ENCODE measurements around the gene SLC13A4. TPM values are rescaled to one million over a fixed set of nuclear protein-coding genes. Genes with fewer than 3 reads are reported as not detected.
A peak's percentile ranks its signal among the peaks of the same experiment; 100 is the strongest.

Gene SLC13A4
- total and polyA plus RNA-seq, 7 donors, result 0.01 to 0.08 (median 0.03) TPM; not detected in 4

DNA sequence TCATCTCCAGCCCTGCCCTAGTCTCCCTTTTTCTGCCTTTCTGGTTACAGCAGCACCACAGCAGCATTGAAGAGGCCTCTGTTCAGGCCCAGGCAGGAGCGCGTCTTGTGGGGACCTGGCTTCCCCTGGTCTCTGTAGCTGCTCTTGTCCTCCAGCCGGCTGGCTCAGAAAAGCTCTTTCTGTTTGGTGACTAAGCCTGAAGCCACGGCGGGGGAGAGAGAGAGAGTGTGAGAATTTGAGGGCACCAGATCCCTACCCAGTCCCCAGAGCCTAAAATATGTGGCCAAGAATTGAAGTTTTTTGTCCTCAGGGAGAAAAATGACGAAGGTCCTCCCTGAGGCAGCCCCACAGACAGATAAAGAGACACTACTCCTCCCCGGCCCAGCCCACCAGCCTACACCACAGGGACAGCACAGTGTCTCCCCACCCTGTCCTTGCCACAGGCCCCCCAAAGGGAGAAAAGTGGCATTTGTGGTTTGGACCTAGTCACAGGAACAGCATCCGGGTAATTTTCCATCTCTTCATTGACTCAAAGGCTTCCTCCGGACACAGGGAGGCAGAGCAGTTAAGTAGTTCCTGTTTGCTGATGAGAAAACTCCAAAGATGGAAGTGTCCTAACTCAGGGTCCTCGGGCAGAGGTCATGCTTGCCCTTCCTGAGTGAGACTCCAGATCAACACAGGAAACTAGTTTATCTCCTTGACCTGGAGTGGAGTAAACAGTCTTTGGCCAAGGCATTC is 33.9 kb upstream of the SLC13A4 start:
- TF ChIP-seq, protein P1, sequence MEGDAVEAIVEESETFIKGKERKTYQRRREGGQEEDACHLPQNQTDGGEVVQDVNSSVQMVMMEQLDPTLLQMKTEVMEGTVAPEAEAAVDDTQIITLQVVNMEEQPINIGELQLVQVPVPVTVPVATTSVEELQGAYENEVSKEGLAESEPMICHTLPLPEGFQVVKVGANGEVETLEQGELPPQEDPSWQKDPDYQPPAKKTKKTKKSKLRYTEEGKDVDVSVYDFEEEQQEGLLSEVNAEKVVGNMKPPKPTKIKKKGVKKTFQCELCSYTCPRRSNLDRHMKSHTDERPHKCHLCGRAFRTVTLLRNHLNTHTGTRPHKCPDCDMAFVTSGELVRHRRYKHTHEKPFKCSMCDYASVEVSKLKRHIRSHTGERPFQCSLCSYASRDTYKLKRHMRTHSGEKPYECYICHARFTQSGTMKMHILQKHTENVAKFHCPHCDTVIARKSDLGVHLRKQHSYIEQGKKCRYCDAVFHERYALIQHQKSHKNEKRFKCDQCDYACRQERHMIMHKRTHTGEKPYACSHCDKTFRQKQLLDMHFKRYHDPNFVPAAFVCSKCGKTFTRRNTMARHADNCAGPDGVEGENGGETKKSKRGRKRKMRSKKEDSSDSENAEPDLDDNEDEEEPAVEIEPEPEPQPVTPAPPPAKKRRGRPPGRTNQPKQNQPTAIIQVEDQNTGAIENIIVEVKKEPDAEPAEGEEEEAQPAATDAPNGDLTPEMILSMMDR (IDR thresholded peaks at IDR 0.05), result no peak
- intact Hi-C loops (cut with DNase I), result no loop called here
- H3K36me3 ChIP-seq (ENCODE audit: insufficient read depth in 1 of 2, low read depth in 1 of 2), result no peaks in the 10 kb centered on the region
- DNase-seq, result no peak
- no peaks in the 10 kb centered on the region for H3K4me1 ChIP-seq
- no peak overlapping the region for H3K27ac ChIP-seq
- 37 to 67% (median 46%) methylated on average over 10 of the region's 10 CpGs for whole genome bisulfite sequencing, 3 donors
- peaks cover 0 to 5% (median 0%) of the 10 kb centered on the region in 3 donors for H3K27me3 ChIP-seq (ENCODE audit: insufficient read depth in 3 of 3, low read length in 2 of 3)
- H3K4me3 ChIP-seq, result no peak overlapping the region
- H3K9me3 ChIP-seq, result no peaks in the 10 kb centered on the region
- ATAC-seq, result peak in 2 of 4 donors; percentile 41

DNA sequence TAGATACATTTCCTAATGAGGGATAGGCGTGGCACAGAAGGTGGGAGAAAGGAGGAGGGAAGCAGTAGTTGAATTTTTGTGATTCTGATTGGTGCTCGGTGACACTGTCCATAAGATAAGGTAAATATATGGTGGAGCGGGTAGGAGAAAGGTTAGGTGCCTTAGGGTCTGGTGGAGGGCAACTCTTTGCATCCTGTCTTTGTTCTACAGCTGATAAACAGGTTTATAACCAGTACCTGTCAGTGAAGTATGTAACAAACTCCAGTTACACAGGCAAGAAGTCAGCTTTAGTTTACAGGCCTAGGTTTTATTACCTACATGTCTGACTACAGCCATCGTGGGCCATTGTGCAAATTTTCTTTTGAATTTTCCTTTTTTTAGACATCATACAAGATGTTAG is 31.5 kb upstream of the SLC13A4 start:
- Histone ChIP-seq H3K27me3 (ENCODE audit: insufficient read depth in 3 of 3, low read length in 2 of 3) (peaks cover 0 to 5% (median 0%) of the 10 kb centered on the region in 3 donors), H3K36me3 (ENCODE audit: insufficient read depth in 1 of 2, low read depth in 1 of 2) (no peaks in the 10 kb centered on the region), H3K27ac (no peak overlapping the region), H3K4me1 (peaks cover 7% of the 10 kb centered on the region), H3K4me3 (no peak overlapping the region), H3K9me3 (no peaks in the 10 kb centered on the region)
- WGBS, 3 donors, result 80 to 93% (median 91%) methylated on average over 4 of the region's 4 CpGs
- intact Hi-C loops (cut with DNase I), result loop anchor here in 1 of 2 donors (5.0 kb wide), 1 partner anchor 87 kb away; no protein-coding TSS in a partner anchor
- DNase-seq, result no peak
- ATAC-seq, result no peak
- TF ChIP-seq, protein P1 (IDR thresholded peaks at IDR 0.05), result no peak

DNA sequence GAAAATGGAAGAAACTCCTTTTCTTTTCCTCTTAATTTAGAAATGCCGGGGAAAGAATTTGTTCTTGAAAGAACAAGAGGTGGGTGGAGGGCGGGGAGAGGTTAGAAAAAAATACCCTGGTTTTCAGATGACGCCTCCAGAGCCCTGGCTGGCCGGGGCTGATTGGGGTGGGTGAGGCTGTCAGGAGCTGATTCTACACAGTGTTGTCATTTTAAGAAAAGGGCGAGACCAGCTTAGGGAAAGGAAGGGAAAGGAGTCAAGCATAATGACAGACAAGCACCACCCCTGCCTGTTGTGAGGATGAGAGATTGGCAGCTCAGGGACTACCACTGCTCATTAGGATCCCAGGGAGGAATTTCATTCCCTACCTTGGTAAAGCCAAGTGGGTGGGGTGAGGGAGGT is 30.5 kb upstream of the SLC13A4 start:
- Histone ChIP-seq H3K4me1 (peaks cover 7% of the 10 kb centered on the region), H3K4me3 (peak overlapping the region; percentile 39), H3K36me3 (ENCODE audit: insufficient read depth in 1 of 2, low read depth in 1 of 2) (no peaks in the 10 kb centered on the region), H3K27ac (peak overlapping the region; percentile 32), H3K9me3 (no peaks in the 10 kb centered on the region), H3K27me3 (ENCODE audit: insufficient read depth in 3 of 3, low read length in 2 of 3) (peaks cover 0 to 5% (median 0%) of the 10 kb centered on the region in 3 donors)
- DNase-seq, result peak in 1 of 2 donors; percentile 28
- intact Hi-C loops (cut with DNase I), result loop anchor here in 1 of 2 donors (5.0 kb wide), 1 partner anchor 86 kb away; no protein-coding TSS in a partner anchor
- ATAC-seq, result no peak
- TF ChIP-seq, protein P1 (IDR thresholded peaks at IDR 0.05), result no peak
- WGBS, 3 donors, result 7 to 20% (median 13%) methylated on average over 5 of the region's 5 CpGs

DNA sequence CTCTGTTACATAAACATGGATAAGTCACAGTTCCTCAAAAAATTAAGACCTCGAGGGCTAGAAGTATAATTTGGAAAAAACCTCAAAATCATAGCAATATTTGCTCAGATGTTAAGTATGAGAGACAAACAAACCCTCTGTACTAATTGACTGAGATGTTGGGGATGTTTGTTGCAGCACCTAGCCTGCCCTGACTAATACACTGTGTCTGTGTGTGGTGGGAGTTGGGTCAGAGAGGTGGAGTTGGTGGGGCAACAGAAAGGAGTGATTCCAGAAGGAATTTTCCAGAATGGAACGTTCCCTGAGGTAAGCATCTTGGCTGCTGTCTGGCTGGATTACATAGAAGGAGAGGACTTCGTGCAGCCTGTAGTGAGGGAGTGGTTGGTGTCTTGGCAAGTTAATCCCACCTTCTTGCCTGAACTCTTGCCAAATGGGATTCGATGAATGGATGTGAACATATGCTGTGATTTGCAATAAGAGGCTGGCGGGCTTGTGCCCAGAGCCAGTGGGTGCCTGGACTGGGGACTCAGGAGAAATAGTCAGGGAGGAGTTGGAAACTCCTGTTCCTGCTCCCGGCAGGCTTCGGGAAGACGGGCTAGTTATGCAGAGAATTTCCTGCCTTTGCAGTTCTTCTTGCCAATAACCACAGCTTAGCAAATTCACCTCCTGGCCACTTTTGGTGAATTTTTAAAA is 29.9 kb upstream of the SLC13A4 start:
- H3K9me3 ChIP-seq, result no peaks in the 10 kb centered on the region
- peak overlapping the region; percentile 39 for H3K4me3 ChIP-seq
- TF ChIP-seq, protein P1 (IDR thresholded peaks at IDR 0.05), result no peak
- H3K27me3 ChIP-seq (ENCODE audit: insufficient read depth in 3 of 3, low read length in 2 of 3), result peaks cover 0 to 5% (median 0%) of the 10 kb centered on the region in 3 donors
- H3K4me1 ChIP-seq, result peaks cover 7% of the 10 kb centered on the region
- ATAC-seq (no peak), DNase-seq (peak in 1 of 2 donors; percentile 49)
- H3K27ac ChIP-seq, result peak overlapping the region; percentile 32
- no peaks in the 10 kb centered on the region for H3K36me3 ChIP-seq (ENCODE audit: insufficient read depth in 1 of 2, low read depth in 1 of 2)
- WGBS, 3 donors, result 14 to 20% (median 16%) methylated on average over 8 of the region's 8 CpGs
- intact Hi-C loops (cut with DNase I), result loop anchor here in 1 of 2 donors (5.0 kb wide), 1 partner anchor 86 kb away; no protein-coding TSS in a partner anchor
